GM12891 (cell line): ENCODE measurements around the gene PRRC2A.

Experiments
- DNase-seq: peaks from one replicate; pipeline ENCODE4 v3.0.0; 2011; ENCODE audit warnings: low spot score; ENCODE audit not compliant: insufficient read length
- FAIRE-seq: peaks from 2 replicates; lab custom pipeline; 2011; peaks lifted over from hg19 to GRCh38; lab: Jason Lieb, UNC
- PAX5 ChIP-seq: IDR thresholded peaks from 2 replicates; pipeline ENCODE4 v1.6.1; 2011; ENCODE audit warnings: low read length, moderate library complexity, mild to moderate bottlenecking; ENCODE audit not compliant: insufficient read depth, severe bottlenecking
- POLR2A ChIP-seq: IDR thresholded peaks from 2 replicates; pipeline ENCODE4 v1.6.1; 2011; ENCODE audit warnings: low read depth, low read length, control low read depth
- POLR2AphosphoS5 ChIP-seq: IDR thresholded peaks from 2 replicates; pipeline ENCODE4 v1.6.1; 2011; ENCODE audit warnings: low read depth, low read length, control low read depth
- POU2F2 ChIP-seq: IDR thresholded peaks from 2 replicates; pipeline ENCODE4 v1.6.1; 2011; ENCODE audit warnings: low read depth, mild to moderate bottlenecking, control low read depth, low read length, moderate library complexity
- SPI1 ChIP-seq: IDR thresholded peaks from 2 replicates; pipeline ENCODE4 v1.6.1; 2011; ENCODE audit warnings: low read depth, low read length, control low read depth
- TAF1 ChIP-seq: IDR thresholded peaks from 2 replicates; pipeline ENCODE4 v1.6.1; 2011; ENCODE audit warnings: low read depth, low read length, control low read depth

PRRC2A gene

GRCh38 chr6:31683591-31683990 lies 63.1 kb downstream of the PRRC2A start:
- DNase-seq (no peak), FAIRE-seq (no peak)
- TF ChIP-seq SPI1: no peak
- TF ChIP-seq POLR2AphosphoS5: no peak
- TF ChIP-seq POU2F2: no peak
- TF ChIP-seq PAX5: no peak
- no peak for TF ChIP-seq POLR2A
- no peak for TF ChIP-seq TAF1

- FAIRE-seq (no peak), DNase-seq (no peak)
- TF ChIP-seq POU2F2 (no peak), SPI1 (no peak), POLR2A (no peak), POLR2AphosphoS5 (no peak), TAF1 (no peak), PAX5 (no peak)
Observed at GRCh38 chr6:31686483-31686882, 66.0 kb downstream of the PRRC2A start.

- DNase-seq (no peak), FAIRE-seq (no peak)
- TF ChIP-seq POU2F2 (no peak), PAX5 (no peak)
Observed at GRCh38 chr6:31687321-31687720, 66.8 kb downstream of the PRRC2A start.
